ENCODE measurements around the gene PRSS22. TPM values are rescaled to one million over a fixed set of nuclear protein-coding genes. Genes with fewer than 3 reads are reported as not detected.

Gene PRSS22
- total RNA-seq, 1 experiment from 2014 or later, result 3.9 TPM

- ChIA-PET POLR2A (no interaction called here), CTCF (interaction anchor here (1.6 to 2.5 kb wide), 3 partner anchors 9 to 21 kb away, joined by 3 to 11 read pairs (median 7); no protein-coding TSS in a partner anchor)
- ATAC-seq, result no peak
- H3K9me3 Mint-ChIP-seq, result peaks cover 11% of the 10 kb centered on the region
- DNase-seq (ENCODE audit: low spot score), result no peak
- no peak overlapping the region for H3K4me3 Mint-ChIP-seq
- H3K27me3 Mint-ChIP-seq (ENCODE audit: low read depth), result peaks cover 49% of the 10 kb centered on the region
- no peak for TF ChIP-seq ZNF671 (CRISPR knock-in tag; IDR thresholded peaks at IDR 0.05)
- TF ChIP-seq TEAD1 (CRISPR knock-in tag; IDR thresholded peaks at IDR 0.05), result no peak
- TF ChIP-seq CTCF (IDR thresholded peaks at IDR 0.05), result no peak
- no peak for TF ChIP-seq ZNF532 (CRISPR knock-in tag; IDR thresholded peaks at IDR 0.05; ENCODE audit: borderline replicate concordance)
- TF ChIP-seq, protein P1, sequence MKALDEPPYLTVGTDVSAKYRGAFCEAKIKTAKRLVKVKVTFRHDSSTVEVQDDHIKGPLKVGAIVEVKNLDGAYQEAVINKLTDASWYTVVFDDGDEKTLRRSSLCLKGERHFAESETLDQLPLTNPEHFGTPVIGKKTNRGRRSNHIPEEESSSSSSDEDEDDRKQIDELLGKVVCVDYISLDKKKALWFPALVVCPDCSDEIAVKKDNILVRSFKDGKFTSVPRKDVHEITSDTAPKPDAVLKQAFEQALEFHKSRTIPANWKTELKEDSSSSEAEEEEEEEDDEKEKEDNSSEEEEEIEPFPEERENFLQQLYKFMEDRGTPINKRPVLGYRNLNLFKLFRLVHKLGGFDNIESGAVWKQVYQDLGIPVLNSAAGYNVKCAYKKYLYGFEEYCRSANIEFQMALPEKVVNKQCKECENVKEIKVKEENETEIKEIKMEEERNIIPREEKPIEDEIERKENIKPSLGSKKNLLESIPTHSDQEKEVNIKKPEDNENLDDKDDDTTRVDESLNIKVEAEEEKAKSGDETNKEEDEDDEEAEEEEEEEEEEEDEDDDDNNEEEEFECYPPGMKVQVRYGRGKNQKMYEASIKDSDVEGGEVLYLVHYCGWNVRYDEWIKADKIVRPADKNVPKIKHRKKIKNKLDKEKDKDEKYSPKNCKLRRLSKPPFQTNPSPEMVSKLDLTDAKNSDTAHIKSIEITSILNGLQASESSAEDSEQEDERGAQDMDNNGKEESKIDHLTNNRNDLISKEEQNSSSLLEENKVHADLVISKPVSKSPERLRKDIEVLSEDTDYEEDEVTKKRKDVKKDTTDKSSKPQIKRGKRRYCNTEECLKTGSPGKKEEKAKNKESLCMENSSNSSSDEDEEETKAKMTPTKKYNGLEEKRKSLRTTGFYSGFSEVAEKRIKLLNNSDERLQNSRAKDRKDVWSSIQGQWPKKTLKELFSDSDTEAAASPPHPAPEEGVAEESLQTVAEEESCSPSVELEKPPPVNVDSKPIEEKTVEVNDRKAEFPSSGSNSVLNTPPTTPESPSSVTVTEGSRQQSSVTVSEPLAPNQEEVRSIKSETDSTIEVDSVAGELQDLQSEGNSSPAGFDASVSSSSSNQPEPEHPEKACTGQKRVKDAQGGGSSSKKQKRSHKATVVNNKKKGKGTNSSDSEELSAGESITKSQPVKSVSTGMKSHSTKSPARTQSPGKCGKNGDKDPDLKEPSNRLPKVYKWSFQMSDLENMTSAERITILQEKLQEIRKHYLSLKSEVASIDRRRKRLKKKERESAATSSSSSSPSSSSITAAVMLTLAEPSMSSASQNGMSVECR (CRISPR knock-in tag; IDR thresholded peaks at IDR 0.05; ENCODE audit: borderline replicate concordance), result no peak
- no peak for TF ChIP-seq MXD4 (CRISPR knock-in tag; IDR thresholded peaks at IDR 0.05; ENCODE audit: borderline replicate concordance)
- no peak for TF ChIP-seq USF1 (CRISPR knock-in tag; IDR thresholded peaks at IDR 0.05)
- no peak for TF ChIP-seq ATF2 (CRISPR knock-in tag; IDR thresholded peaks at IDR 0.05; ENCODE audit: borderline replicate concordance, low read depth)
- no peak for TF ChIP-seq NFATC4 (CRISPR knock-in tag; IDR thresholded peaks at IDR 0.05)
- H3K4me1 Mint-ChIP-seq, result peaks cover 5% of the 10 kb centered on the region
- no peaks in the 10 kb centered on the region for H3K36me3 Mint-ChIP-seq
- H3K27ac Mint-ChIP-seq, result no peak overlapping the region
These were observed 1.8 kb upstream of the PRSS22 start for GRCh38 chr16:2859686-2860265.

Data from WTC11 (cell line).